Middle frontal gyrus (tissue), 1 donor: ENCODE data around the gene CTTNBP2.

Source experiments
- DNase-seq: peaks from one replicate; pipeline ENCODE4 v3.0.0-alpha.2; 2015; ENCODE audit warnings: low spot score; ENCODE audit errors: extremely low spot score

CTTNBP2 gene

GRCh38 chr7:117873310-117874190 is at the start of gene CTTNBP2:
CTTNBP2 (minus strand) TSS chr7:117873441; CDS start chr7:117873415, 26 bp downstream.
- DNase-seq, result peak; percentile 45

GRCh38 chr7:117916309-117916708 is 43.1 kb upstream of the CTTNBP2 start:
- DNase-seq, result no peak

- DNase-seq, result no peak
These were observed 39.2 kb upstream of the CTTNBP2 start for GRCh38 chr7:117912421-117912820.

GRCh38 chr7:117908031-117908795 is 35.0 kb upstream of the CTTNBP2 start:
- DNase-seq, result no peak

GRCh38 chr7:117907049-117907640 is 33.9 kb upstream of the CTTNBP2 start:
- no peak for DNase-seq

- no peak for DNase-seq
These were observed 29.2 kb upstream of the CTTNBP2 start for GRCh38 chr7:117902314-117902889.

- DNase-seq, result no peak
These were observed 28.0 kb upstream of the CTTNBP2 start for GRCh38 chr7:117901089-117901797.

GRCh38 chr7:117896339-117896738 is 23.1 kb upstream of the CTTNBP2 start:
- DNase-seq, result no peak

- DNase-seq, result no peak
These were observed 22.0 kb upstream of the CTTNBP2 start for GRCh38 chr7:117895276-117895675.

- no peak for DNase-seq
These were observed 20.8 kb upstream of the CTTNBP2 start for GRCh38 chr7:117894037-117894436.

GRCh38 chr7:117892821-117893220 is 19.6 kb upstream of the CTTNBP2 start:
- DNase-seq, result no peak

- DNase-seq, result no peak
These were observed 16.4 kb upstream of the CTTNBP2 start for GRCh38 chr7:117889611-117890010.

GRCh38 chr7:117888627-117889026 is 15.4 kb upstream of the CTTNBP2 start:
- DNase-seq, result no peak

- no peak for DNase-seq
These were observed 9.4 kb upstream of the CTTNBP2 start for GRCh38 chr7:117882594-117882993.

- DNase-seq, result no peak
These were observed 3.5 kb upstream of the CTTNBP2 start for GRCh38 chr7:117876761-117877160.

- DNase-seq, result no peak
These were observed 2.3 kb upstream of the CTTNBP2 start for GRCh38 chr7:117875566-117875965.

- DNase-seq, result no peak
These were observed 1.0 kb upstream of the CTTNBP2 start for GRCh38 chr7:117874191-117874700.

- DNase-seq, result no peak
These were observed 506 bp downstream of the CTTNBP2 start for GRCh38 chr7:117872561-117873309.

- DNase-seq, result no peak
These were observed 1.3 kb downstream of the CTTNBP2 start for GRCh38 chr7:117871778-117872538.
